Activated T-cell treated with anti-CD3 and anti-CD28 coated beads for 48 hours (primary cell): ENCODE measurements around the gene CUX1.
"Not testable (repeated sequence)": the region's sequence is repeated elsewhere in the genome, so short reads cannot be mapped to it uniquely, and the experiment has no call there.

Source experiments
- DNase-seq: peaks from one replicate; pipeline ENCODE4 v3.0.0-alpha.2; 2020; ENCODE audit warnings: low read depth

Gene CUX1

DNA sequence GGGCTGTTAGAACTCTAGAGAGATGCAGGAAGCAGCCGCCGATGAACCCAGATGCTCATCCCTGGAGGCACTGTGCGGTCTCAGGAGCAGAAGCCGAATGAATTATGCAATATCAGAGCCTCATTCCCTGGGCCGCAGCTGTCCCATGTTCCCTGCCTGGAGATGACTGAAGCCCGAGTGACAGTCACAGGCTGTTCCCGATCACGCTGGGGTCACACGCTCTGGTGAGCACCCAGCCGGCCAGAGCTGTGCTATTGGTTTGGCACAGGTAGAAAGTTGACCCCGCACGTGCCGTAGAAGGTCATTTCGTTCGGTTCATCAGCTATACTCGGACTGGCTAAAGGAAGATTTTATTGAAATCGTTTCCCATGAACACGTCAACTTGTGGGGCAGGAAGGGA is 328.7 kb downstream of the CUX1 start:
- DNase-seq, result no peak

DNA sequence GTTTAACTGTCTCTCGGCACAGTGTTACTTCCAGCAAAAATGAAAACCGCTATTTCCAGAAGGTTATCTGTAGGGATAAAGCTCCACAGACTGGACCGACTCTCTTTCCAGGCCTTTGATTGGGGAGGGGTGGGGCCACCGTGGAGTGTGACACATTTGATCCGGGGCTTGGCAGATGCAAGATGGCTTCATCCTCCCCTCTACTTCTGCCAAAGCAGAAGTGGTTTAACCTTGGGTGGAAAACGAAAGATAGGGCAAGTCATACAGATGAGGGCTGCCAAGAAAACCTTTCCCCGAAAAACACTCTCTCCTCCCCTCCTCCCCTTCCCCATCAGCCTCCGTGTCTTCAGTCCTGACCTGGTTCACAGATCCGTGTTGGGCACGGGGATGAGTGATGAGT is 329.6 kb downstream of the CUX1 start:
- DNase-seq, result no peak

DNA sequence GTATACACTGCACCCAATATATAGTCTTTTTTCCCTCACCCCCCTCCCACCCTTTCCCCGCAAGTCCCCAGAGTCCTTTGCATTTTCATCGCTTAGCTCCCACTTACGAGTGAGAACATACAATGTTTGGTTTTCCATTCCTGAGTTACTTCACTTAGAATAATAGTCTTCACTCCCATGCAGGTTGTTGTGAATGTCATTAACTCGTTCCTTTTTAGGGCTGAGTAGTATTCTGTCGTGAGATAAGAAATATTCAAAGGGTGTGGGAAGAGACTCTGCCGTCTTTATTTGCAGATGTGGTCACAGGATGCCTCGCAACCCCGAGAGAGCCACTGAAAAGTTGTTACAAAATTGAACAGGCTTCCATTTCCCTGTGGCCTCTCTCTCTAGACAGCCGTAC is 331.4 kb downstream of the CUX1 start:
- no peak for DNase-seq

DNA sequence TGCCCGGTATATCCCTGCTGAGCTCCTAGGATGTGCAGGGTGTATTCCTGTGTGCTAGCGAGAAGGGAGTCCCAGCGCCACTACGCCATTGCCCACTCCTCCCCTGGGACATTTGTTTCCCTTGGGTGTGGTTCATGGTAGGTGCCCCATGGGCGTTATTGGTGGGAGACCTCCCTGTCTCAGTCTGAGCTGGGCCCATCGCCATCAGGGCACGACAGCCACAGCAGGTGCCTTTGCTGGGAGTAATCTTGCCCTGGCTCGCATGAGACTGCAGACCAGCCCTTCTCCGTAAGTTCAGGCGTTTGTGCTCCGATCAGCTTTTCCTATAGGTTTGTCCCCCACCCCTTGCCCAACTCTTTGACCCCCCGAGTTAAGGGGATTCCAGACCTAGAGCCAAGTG is 332.0 kb downstream of the CUX1 start:
- no peak for DNase-seq

DNA sequence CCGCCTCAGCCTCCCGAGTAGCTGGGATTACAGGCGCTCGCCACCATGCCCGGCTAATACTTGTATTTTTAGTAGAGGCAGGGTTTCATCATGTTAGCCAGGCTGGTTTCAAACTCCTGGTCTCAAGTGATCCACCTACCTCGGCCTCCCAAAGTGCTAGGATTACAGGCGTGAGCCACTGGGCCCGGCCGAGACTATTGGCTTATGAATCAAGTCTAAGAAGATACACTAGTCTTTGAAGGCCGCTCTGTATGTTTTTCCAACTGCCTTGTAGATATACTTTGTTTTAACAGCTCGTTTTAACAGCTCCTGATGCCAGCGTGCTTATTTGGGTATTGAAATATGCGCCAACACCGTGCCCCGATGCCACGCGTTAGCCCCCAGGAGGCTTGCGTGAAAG is 332.8 kb downstream of the CUX1 start:
- DNase-seq, result no peak

DNA sequence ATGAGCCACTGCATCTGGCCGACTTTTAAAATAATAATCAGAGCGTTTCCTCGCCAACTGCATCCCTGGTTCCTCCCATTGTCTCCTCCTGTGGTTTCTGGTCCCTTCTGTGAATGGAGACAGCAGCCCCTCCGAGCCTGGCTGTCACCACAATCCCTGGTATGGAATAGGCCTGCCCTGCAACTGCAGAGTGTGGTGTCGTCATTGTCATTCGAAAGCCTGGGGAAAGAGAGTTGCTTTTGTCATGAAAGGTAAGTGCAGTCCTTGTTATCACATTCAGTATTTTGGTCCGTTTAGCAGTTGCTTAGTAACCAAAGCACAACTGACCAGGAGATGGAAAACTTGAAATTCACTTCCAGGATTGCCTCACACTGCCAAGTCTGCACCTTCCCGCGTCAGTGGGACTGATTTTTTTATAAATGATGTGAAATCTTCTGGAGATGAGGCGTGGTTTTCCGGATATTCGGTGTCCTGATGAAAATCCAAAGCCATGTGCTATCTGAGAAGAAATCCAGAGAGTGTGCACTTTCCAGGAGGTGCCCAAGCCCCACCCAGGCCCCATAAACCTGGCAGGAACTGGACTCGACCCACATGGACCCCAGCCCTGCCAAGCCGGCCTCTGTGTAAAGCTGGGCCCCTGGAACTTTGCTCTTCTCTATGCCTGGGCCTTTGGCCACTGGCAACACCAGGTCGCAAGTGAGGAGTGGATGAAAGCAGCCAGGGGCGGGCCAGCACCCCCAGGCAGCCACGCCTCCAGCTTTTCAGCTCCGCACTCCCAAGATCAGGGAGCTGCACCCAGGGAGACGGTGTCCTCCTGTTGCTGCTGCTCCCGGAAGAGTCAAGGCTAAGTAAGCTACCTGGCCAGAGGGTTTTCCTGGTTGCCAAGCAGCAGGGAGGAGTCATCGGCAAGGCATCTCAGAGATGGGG is 335.5 kb downstream of the CUX1 start:
- no peak for DNase-seq

DNA sequence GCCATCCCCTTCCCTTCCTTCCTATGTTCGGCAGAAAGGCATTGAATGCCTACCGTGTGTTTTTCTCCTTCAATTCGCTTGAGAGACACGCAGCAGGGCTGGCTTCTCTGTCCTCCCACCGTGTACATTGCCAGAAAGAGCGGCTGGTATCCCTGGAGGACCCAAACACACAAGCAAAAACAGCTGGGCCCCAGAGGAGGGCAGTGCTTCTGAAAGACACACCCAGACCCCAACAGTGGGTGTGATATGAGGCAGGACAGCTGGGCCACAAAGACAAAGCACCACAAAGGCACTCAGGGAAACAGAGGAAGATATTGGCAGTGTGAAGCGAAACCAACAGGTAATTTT is 336.1 kb downstream of the CUX1 start:
- DNase-seq, result no peak

DNA sequence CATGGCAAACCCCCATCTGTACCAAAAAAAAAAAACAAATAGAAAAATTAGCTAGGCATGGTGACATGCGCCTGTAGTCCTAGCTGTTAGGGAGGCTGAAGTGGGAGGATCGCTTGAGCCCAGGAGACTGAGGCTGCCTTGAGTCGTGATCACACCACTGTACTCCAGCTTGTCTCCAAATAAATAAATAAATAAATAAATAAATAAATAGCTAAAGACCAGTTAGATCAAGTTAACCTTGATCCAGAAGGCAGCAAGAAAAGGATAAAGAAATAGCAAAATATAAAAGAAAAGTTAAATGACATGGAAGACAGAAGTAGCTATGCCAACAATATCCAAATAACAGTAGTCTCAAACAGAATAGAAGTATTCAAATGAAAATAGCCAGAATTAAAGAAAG is 337.0 kb downstream of the CUX1 start:
- DNase-seq, result no peak

DNA sequence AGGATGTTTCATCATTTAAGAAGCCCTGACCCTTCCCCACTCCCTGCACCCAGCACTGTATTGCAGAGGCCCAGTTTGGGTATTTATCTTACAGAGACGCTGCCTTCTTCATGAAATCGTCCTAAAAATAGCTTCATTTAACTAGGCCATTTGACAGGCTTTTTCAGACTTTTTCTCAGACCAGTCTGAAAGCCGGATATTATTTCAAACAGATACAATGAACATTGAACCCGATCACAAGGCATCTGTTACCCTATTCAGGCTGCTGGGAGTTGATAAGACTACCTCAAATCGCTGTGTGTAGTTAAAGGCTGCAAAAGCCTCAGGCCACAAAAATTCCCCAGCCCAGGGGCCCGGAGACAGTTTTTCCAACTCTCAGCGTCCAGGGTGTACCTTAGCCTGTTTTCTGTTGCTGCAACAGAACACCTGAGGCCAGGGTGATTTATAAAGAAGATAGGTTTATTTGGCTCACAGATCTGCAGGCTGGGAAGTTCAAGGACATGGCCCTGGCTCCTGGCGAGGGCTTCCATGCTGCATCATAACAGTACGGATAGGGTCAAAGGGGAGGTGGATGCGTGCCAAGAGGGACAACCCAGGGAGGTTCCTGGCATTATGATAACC is 338.5 kb downstream of the CUX1 start:
- no peak for DNase-seq

DNA sequence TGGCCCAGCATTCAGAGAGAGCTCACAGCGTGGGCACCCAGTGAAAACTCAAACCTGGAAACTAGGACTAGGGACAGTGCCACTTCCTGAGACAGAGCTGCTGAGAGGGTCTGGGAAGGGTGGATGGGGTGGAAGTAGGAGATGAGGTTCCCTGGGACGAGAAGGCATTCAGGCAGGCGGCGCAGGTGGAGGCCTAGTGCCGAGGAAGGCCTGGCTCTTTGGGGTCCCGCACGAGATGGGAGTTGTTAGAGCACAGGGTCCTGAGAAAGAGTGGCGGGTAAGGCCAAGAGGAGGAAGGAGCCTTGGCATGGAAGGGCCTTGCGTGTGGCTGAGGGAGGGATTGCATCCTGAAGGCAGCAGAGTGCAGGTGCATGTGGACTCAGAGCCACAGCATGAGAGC is 339.4 kb downstream of the CUX1 start:
- DNase-seq, result no peak

DNA sequence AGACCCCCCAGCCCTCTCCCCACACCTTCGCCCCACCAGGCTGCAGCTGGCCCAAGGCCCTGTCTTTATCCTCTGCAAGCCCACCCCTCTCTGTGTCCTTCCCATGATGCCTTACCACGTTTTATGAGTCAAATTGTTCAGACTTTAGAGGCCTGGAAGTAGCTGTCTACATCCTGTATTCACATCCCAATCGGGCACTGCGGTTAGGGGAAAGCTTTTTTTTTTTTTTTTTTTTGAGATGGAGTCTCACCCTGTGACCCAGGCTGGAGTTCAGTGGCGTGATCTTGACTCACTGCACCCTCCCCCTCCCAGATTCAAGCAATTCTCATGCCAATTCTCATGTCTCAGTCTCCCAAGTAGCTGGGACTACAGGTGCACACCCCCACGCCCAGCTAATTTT is 347.7 kb downstream of the CUX1 start:
- no peak for DNase-seq

DNA sequence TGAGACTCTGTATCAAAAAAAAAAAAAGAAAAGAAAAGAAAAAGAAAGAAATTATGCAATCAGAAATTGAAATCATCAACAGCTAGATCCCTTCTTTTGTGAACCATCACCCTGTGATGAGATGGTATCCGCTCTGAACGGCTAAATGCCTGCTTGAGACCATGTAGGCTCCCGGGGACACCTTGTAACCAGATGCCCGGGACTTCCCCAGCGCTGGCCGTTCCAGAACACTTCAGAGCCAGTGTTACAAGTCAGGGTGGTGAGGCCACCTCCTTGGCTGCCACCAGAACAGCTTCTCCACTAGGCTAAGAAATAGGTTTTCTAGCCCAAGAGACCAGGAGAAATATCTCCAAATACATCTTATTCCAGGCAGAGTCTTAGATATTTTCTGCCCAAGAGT is 349.8 kb downstream of the CUX1 start:
- DNase-seq, result no peak

DNA sequence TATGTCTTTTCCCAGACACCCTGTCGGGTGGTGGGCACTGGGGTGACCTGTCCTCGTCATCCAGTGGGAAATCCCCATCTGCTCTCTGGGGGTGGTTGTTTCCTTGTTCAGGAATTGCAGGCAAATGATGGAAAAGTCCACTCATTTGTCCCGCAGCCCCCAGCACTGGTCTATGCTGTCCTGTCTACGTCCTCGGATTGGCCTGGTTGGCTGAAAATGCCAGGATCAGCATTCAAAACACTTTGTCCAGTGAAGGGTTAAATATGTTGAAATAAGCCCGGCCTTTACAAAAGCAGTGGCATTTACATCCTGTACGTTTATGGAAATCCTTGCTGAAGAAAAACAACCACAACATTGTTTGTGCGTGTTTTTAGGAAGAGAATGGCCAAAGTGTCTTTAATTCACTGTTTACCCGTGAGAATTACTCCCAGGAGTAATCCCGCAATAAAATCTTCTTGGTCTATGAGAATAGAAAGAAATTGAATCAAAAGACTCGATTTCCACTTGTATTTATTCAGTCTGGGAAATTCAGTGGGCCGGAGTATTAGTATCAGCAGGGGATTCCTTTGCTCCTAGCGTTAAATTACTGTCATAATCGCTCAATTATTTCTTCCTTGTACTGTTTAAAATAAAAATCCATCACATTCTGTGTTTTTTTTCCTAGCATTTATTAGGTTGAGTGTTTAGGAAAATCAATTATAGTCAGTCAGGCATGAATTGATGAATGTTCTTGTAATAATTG is 352.4 kb downstream of the CUX1 start:
- no peak for DNase-seq

DNA sequence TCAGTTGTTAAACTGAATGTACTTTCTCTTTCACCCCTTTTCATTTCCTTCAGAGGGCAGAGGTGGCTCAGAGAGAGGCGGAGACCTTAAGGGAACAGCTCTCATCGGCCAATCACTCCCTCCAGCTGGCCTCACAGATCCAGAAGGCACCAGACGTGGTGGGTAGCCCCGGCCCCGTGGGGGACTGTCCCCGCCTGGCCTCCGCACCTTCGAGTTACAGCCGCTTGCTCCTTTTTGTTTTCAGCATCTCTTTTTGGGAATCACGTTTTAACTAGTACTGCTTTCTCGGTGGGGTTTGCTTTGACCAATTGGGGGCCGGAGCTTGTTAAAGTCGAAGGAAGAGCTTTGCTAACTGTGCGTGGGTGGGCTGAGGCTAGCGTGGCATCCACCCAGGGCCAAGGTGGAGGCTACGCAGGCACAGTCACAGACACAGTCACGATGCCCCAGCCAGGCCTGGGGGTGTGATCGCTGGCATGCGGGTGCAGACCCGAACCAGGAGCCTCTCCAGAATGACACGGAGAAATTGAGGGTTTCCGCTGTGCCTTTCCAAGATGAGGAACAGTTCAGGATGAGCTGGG is 353.1 kb downstream of the CUX1 start:
- DNase-seq, result no peak

DNA sequence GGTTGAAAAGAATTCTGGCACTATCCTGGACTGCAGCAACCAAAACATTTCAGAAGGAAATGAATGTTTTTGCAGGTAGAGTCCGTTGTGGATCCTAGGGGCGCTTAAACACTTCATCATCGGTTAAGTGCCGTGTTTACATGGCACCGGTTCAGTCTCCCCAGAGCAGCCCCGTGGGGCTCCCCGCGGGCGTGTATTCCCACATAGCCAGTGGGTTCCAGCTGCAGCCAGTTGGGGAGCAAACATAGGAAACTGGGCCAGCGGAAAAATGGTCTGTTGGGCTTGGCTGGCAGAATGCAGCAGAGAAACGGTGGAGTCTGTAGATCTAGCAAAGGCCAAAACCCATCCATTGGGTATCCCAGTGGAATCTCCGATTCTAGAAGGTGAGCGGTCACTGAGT is 356.2 kb downstream of the CUX1 start:
- no peak for DNase-seq

DNA sequence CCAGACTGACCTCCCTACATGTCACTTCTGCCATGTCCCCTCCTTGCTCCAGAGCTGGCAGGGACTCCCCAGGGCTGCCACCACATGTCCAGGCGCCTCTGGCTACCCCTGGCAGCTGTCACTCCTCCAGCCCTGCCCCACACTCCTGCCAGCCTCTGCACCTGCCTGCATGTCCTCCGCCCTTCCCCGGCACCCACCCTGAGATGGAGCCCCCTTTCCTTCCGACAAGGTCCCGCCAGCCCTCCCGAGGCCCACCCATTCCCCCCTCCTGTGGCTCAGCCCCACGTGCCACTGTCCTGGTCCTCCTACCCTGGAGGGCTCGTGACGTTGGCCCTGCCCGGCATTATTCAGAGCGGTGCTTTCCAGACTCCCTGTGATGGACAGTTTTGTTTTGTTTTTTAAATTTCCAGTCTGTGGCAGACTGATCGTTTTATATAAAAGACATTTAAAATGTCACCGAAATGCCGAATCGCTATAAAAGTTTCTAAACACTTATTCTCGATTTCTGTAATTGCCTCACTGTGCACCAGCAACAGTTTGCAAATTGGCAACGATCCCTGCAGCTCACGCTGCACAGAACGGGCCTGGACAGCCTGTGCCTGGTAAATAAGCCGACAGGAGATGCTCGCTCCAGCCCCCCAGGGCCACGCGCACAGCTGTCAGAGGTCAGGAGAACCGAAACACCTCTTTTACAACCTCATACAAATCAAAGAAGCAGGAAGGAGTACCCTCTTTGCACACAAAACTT is 358.2 kb downstream of the CUX1 start:
- no peak for DNase-seq

DNA sequence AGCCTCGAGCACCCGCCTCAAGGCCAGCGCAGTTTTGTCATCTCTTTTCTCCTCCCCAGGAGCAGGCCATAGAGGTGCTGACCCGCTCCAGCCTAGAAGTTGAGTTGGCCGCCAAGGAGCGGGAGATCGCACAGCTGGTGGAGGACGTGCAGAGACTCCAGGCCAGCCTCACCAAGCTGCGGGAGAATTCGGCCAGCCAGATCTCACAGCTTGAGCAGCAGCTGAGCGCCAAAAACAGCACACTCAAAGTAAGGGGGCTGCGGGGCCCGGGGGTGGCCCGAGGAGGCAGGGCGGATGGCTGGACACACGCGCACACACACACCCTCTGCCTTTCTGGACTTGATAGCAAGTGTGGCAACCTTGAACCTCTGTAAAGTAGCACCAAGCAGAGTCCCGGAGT is 361.0 kb downstream of the CUX1 start:
- no peak for DNase-seq

DNA sequence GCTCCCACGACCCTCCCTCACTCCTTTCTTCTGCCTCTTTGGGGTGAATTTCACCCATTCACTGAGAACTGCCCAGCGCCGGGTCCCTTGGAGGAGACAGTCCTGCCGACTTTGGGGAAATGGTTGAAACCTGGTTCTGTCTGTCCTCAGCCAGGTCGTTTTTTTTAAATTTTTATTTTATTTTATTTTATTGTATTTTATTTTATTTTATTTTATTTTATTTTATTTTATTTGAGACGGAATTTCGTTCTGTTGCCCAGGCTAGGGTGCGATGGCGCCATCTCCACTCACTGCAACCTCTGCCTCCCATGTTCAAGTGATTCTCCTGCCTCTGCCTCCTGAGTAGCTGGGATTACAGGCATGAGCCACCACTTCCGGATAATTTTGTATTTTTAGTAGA is 363.3 kb downstream of the CUX1 start:
- no peak for DNase-seq

DNA sequence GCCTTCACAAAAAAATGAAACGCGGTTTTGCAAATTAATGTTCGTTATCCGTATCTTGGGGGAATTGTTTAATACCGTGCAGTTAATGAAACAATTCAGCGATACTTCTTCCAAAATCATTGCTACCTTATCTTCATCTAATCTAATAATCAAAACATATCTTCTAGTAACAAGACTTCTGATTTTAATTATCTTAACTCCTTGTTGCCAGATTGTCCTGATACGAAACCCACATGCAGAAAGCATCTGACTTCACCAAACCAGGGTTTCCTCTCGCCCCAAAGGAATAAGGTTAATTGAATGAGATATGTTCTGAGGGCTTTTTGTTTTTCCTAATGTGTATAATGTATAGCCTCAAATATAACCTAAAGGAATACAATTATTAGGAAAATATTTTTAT is 364.1 kb downstream of the CUX1 start:
- no peak for DNase-seq

DNA sequence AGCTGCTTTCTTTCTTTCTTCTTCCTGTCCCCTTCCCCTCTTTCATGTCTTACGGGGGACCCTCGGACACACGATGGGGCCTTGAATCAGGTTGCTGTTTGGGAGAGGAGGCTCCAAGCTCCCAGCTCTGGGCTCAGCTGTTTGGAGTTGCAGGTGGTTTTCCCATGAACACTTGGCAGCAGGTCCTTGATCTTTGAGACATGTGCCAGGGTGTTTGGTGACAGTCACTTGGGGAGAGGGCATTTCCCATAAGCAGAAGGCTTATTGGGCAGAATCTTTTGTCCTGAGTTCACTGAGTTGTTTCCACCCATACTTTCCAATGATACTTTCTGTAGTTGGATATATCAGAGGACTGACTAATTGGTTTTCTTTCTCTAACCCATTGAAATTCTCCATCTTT is 364.6 kb downstream of the CUX1 start:
- no peak for DNase-seq

DNA sequence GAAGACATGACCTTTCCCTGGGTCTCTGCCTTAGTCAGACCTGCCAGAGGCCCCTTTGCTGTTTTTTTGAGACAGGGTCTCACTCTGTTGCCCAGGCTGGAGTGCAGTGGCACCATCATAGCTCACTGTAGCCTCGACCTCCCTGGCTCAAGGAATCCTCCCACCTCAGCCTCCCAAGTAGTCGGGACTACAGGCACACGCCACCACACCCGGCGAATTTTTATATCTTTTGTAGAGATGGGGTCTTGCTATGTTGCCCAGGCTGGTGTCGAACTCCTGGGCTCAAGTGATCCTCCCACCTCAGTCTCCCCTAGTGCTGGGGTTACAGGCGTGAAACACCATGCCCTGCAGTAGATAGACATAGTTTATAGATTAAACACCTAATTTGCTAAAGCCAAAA is 366.4 kb downstream of the CUX1 start:
- not testable (repeated sequence) for DNase-seq

DNA sequence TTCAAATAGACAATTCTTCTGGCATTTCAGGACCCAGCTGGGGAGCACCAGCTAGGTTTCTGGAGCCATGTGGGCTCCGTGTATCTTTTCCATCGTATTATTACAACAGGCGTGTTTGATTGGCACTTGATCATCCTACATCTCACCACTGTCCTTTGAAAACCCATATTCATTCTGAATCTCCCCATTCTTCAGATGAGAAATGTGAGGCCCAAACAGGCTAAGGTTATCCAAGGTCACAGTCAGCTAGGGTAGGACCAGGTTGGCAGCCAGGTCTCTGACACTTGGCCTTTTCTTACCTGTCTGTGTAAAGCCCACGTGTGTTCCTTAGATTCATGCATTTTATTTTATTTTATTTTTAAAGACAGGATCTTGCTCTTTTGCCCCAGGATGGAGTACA is 366.9 kb downstream of the CUX1 start:
- DNase-seq, result no peak
